ENCODE results near the gene CLCN3.
A peak's percentile ranks its signal among the peaks of the same experiment; 100 is the strongest.
"Not testable (repeated sequence)": the region's sequence is repeated elsewhere in the genome, so short reads cannot be mapped to it uniquely, and the experiment has no call there.

The CLCN3 gene

DNA sequence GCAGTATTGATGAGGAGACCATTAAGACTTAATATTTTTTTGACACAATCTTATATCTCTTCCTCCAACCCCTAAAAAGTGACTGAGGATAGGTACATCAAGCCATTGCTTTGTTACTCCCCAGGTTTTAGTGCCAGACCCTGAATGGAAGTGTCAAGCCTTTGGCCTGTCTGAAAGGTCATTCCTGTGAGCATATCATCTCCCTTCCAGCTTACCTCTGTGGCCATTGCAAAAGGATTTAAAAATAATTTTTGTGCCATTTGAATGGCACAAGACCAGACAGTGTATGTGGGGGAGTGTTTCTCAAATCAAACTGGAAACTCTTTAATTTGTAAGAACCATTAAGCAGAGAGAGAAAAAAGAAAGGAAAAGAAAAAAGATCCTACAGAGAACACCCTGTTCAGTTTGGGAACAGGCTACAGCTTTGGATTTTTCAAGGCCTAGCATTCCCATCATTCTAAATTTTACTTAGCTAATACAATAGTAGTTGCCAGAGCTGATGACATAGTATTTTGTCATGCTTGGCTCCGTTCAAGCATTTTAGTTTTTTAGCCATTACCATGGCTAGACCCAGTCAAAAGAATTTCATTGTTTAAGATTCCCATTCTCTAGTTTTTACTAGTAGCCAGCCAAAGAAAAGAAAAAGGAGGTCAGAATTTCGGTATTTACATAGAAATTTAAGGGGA, 87.7 kb downstream of the CLCN3 start:
- DNase-seq (ENCODE audit: low spot score), result no peak

GRCh38 chr4:169715826-169716225, 95.4 kb downstream of the CLCN3 start:
- no peak for DNase-seq (ENCODE audit: low spot score)

DNA sequence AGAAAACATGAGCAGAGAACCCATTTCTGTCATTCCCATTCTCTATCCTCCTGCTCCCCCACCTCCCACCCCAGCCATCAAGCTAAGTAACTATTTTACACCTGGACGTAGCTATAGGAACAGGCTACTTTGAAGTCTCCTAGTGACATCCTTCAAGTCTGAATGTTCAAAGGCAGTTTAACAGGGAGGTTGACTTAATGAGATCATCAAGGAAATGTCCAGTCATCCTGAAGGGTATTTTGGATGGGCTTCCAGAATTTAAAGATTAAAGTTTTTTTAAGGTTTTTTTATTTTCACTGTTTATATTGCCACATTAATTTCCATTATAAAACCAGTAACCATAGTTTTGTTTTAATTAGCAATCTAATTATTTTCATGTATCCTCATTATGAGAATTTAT, 96.3 kb downstream of the CLCN3 start:
- no peak for DNase-seq (ENCODE audit: low spot score)

GRCh38 chr4:169720529-169720928, 100.2 kb downstream of the CLCN3 start:
- no peak for DNase-seq (ENCODE audit: low spot score)

GRCh38 chr4:169723207-169723965, 103.0 kb downstream of the CLCN3 start:
- peak; percentile 36 for DNase-seq (ENCODE audit: low spot score)

- no peak for DNase-seq (ENCODE audit: low spot score)
Observed at GRCh38 chr4:169724260-169724659, 103.9 kb downstream of the CLCN3 start.

DNA sequence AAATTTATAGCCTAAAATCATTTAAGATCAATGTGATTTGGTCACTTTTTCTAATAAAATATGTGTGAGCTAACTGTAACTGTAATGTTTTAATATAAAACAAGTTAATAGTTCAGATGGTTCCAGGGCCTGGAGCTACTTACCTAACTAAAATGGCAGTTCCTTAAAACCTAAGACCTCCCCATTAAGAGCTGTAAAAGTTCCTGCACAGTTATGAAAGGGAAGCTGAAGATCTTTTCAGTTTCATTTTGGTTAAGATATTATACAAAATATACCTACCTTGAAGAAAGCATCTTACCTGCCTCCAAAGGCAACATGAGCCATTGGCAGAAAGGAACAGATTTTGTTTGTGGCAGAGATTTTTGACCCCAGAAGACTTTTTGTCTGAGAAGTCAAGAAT, 107.2 kb downstream of the CLCN3 start:
- DNase-seq (ENCODE audit: low spot score), result no peak

DNA sequence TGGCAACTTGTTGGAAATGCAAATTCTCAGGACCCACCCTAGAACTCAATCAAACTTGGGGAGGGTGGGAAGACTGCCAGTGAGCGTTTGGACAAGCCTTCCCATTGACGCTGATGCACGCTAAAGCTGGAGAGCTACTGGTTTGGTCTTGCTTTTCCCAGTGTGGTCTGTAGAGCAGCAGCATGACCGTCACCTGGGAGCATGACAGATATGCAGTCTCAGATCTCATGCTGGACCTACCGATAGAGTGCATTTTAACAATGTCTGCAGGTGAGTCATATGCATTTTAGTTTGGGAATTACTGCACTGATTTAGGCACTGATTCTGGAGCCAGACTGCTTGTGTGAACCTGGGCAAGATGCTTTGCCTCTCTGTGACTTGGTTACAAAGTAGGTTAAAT, 110.2 kb downstream of the CLCN3 start:
- no peak for DNase-seq (ENCODE audit: low spot score)

- DNase-seq (ENCODE audit: low spot score), result not testable (repeated sequence)
Observed at GRCh38 chr4:169738604-169739003, 118.2 kb downstream of the CLCN3 start.

DNA sequence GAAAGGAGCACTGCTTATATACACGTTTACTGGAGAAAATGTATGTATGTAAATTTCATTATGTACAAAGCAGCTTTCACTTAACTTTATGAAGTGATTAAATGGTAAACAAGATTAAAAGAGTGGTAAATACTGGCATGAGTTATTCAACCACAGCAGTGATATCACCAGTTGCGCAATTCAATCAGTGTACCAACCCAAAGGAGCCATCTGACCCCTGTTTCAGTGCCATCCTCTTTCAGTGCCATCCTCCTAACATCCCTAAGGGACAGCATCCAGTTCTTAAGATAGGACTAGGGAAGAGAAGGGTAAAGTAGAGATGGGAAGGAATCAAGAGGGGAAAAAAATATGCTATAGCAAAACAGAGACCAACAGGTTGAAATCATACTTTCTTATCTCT, 121.2 kb downstream of the CLCN3 start:
- no peak for DNase-seq (ENCODE audit: low spot score)

GRCh38 chr4:169744601-169745000, 124.2 kb downstream of the CLCN3 start:
- no peak for DNase-seq (ENCODE audit: low spot score)

- DNase-seq (ENCODE audit: low spot score), result no peak
Observed at GRCh38 chr4:169745291-169745690, 124.9 kb downstream of the CLCN3 start.

- no peak for DNase-seq (ENCODE audit: low spot score)
Observed at GRCh38 chr4:169756971-169757574, 136.7 kb downstream of the CLCN3 start.

DNA sequence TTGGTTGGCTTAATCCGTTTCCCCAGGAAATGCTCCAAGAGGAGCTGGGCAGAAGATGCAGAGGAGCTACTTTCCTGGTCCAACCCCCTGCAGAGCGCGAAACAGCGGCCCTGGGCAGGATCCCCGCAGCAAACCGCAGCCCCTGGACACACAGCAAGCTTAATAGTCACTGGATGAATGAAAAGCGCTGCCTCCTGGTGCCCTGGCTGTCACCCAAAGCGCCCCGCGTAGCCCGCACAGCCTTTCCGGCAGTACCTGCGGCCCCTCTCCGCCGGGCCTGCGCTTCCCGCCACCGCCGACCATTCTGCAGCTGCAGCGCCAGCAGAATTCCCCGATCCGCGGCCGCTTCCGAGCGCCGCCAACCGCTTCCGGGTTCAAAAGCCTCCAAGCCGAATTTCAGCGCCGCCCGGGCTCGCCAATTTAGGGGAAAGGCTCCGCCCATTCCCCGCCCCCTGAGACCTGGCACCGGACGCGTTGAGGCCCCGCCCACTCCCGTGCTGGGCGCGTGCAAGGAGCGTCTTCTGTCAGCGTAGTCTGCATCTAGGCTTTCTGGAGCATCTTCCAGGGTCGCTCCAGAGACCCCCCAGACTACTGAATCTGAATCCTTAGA, 137.3 kb downstream of the CLCN3 start, which contains the start of gene HPF1:
TSS of gene HPF1 (minus strand) at position 370 of the 610 bp plus-strand sequence. CDS start at position 303, 67 bp downstream.
- peak; percentile 98 for DNase-seq (ENCODE audit: low spot score)

GRCh38 chr4:169758401-169758962, 138.1 kb downstream of the CLCN3 start:
- DNase-seq (ENCODE audit: low spot score), result no peak

DNA sequence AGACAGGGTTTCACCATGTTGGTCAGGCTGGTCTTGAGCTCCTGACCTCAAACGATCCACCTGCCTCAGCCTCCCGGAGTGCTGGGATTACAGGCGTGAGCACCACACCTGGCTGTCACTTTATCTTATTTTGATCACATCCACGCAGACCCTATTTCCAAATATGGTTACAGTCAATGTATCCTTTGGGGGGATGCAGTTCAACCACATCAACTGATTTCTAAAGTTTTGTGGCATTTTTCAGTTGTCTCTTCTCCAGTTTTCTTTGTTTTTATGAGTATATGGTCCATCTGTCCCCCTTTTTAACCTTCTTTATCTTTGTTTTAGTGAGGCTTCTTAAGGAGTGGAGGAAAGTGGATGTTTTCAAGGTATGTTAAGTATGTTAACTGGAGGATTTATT, 141.5 kb downstream of the CLCN3 start:
- no peak for DNase-seq (ENCODE audit: low spot score)

GRCh38 chr4:169765835-169766234, 145.5 kb downstream of the CLCN3 start:
- no peak for DNase-seq (ENCODE audit: low spot score)

GRCh38 chr4:169766741-169767140, 146.4 kb downstream of the CLCN3 start:
- no peak for DNase-seq (ENCODE audit: low spot score)

- DNase-seq (ENCODE audit: low spot score), result no peak
Observed at GRCh38 chr4:169768385-169768784, 148.0 kb downstream of the CLCN3 start.

GRCh38 chr4:169770416-169770815, 150.0 kb downstream of the CLCN3 start:
- no peak for DNase-seq (ENCODE audit: low spot score)

- not testable (repeated sequence) for DNase-seq (ENCODE audit: low spot score)
Observed at GRCh38 chr4:169771556-169772080, 151.2 kb downstream of the CLCN3 start.
